T1000 (cell line): ENCODE results near the gene KCTD17.

Source experiments
- DNase-seq: peaks from one replicate; lab custom pipeline; 2025; ENCODE audit warnings: mixed read lengths; lab: John Stamatoyannopoulos, UW

The KCTD17 gene

GRCh38 chr22:37043209-37043827, 8.2 kb upstream of the KCTD17 start:
- DNase-seq, result no peak

- no peak for DNase-seq
Observed at GRCh38 chr22:37043828-37044538, 7.6 kb upstream of the KCTD17 start.

DNA sequence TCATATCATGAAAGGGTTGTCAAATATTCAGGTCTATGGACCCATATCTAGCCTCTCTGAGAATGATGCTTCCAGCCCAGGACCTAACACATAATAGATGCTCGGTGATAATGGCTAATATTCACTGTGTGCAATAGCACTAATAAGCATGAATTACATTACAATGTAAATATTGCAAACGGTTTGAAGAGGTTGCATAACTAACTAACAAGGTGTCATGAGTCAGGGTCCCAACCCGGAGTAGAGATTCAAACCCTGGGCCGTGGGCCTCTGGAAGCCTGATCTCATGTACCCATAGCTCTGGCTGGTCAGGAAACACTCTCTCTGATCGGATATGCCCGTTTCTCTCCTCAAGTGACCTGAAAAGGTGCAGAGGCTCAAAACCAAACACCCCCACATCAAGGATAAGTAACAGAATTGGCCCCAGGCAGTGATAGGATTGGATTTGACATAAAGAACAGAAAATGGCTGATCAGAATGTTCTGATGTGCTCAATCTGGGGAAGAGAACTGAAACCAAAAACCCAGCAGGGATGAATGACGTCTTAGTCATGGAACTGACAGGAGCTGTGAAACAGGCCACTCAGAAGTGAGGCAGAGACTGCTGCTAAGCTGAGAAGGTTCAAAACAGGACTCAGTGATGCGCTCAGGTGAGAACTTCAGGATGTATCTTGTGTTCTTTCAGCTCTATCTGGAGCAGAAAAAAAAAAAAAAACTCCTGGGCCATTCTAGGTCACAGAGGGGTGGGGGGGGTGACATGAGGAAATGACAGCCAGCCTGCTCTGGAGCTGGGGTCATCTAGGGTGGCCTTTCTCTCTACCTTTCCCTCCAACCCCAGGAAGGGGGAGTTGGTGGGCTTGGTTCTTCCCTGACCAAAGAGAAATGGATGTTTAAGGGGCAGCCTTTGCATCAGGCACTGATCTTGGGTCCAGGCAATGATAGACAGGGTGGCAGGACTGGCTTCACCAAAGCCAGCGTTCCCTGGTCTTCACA, 6.6 kb upstream of the KCTD17 start:
- no peak for DNase-seq

DNA sequence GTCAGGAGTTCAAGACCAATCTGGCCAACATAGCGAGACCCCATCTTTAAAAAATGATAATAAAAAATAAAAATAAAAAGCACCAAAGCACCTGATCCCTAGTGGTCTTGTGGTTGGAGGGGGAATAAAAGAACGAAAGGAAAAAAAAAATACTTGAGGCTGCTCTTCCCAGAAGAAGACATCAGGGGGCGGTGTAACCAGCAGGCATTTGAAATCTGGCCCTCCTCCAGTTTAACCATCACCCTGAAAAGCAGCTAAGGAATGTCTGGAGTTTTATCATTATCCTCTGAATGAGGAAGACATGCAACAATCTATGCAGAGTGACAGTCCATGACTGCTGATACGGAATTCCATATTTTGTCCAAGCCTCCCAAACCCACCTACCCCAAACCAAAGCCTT, 5.6 kb upstream of the KCTD17 start:
- DNase-seq, result no peak

DNA sequence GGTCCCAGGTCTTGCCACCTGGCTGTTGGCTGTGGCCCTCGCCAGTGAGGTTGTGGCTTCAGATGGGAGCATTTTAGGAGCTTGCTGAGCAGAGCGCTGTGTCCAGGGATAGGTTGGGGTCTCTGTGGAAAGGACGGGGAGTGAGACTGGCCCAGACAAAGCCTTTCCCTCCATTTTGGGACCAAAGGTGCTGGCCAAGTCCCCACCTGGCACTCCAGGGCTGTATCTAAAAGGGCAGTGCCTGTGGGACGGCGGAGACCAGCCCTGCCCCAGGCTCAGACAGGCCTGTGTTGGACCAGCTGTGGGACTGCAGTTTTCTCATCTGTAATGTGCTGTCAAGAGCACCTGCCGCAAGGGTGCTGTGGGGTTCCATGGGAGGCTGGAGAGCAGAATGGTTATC, 5.0 kb upstream of the KCTD17 start:
- DNase-seq, result no peak

- no peak for DNase-seq
Observed at GRCh38 chr22:37047006-37047405, 4.5 kb upstream of the KCTD17 start.

DNA sequence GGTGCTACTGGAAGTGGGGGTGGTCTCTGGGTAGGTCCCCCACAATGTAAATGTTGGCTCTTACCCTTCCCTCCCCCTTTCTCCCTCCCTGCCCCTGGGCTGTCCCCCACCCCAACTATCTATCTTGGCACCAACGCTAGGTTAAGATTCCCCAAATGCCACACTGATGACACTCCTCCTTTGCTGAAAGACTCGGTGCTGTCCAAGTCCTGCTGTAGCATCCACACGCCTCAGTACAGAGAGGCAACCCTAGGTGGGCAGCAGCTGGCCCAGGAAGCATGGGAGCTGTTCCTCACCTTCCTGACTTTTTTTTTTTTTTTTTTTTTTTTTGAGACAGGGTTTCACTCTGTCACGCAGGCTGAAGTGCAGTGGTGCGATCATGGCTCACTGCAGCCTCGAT, 3.4 kb upstream of the KCTD17 start:
- DNase-seq, result no peak

DNA sequence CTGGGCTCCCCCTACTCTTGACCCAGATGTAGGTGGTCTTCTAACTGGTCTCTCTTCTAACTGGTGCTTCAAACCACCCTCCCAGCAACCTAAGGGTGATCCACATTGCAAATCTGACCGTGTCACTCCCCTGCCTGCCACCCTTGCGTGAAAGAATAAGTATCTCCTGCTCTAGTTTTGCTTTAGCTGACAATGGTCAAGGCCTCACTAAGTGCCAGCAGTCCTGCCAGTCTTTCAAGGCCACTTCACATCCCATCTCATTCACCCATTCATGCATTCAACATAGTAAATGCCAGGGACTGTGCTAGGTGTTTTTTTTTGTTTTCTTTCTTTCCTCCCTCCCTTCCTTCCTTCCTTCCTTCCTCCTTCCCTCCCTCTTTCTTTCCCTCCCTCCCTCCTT, 2.3 kb upstream of the KCTD17 start:
- DNase-seq, result no peak

GRCh38 chr22:37050913-37051312, 629 bp upstream of the KCTD17 start:
- no peak for DNase-seq

DNA sequence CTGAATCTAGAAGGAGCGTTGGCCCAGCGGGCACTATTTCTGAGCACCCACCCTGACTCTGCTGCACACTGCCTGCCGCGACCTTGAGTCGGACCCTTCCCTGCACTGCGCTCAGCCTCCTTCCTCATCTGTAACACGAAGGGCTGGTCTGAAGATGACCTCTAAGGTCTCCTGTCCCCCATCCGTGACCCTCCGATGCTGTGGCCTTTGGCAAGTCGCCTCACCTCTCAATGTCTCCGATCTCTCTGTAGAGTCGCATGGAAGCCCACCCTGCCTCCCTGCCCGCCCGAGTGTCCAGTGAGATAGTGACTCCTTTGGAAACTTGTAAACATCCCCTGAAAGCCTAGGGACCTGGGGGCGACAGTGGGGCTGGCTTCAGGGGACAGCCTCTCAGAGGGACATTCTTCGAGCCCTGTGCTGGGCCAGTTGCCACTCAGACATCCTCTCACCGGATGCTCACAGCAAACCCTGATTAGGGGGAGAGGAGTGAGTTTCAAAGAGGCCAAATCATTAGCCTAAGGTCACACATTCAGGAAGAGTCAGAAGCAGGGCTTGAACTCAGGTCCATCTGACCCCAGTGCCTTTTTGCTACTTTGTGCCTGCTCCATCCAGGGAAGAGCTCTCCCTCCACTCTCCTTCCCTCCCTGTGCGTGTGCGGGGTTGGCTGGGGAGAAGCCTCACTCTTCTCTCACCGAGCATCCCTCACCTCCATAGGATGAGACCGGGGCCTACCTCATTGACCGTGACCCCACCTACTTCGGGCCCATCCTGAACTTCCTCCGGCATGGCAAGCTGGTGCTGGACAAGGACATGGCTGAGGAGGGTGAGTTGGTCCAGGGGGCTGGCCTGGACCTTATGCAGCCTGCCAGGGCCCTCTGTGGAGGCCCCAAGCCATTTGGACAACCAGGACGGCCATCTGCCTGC, 1.1 kb downstream of the KCTD17 start:
- DNase-seq, result no peak

DNA sequence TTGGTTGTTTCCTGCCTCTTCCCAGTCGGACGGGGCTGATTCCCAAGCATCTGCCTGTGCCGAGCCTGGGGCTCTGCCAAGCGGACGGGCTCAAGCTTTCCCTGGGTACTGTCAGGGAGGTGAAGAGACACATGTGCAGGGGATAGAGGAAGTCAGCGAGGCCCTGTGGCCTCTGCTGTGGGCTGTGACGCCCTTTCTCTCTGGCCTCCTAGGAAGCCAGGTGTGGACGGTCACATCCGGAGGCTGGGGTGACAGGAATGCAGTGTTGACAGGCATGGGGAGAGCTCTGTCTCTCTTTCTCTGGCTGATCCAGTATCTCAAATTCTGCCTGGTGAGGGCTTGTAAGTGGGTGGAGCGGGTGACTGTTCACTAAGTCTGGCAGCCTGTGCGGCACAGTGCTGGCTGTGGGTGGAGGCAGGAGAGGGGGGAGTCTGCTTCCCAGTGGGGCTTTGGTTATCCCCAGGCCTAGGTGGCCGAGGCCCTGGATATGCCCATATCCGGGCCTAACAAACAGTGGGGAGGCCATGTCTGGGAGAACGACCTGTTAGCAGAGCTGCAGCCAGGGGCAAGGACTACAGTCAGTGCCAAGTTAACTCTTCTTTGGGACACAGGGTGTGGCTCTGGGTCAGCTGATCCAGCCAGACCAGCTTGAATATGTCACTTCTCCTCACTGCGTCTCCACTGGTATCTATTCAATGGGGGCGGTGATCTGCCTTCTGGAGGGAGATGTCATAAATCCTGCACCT, 1.9 kb downstream of the KCTD17 start:
- no peak for DNase-seq

DNA sequence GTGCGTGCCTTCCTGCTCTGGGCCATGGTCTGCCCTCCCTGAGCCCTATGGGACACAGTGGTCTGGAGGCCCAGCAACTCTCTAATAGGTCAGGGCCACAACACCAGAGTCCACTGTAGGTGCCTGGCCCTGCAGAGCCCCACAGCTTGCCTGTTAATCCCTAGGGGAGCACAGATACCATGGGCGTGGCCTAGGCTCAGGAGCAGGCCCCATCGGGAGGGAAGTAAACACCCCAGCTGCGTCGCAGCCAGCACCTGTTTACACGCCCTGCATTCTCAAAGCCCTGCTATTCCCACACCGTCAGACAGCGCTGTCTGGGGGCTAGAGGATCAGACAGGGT, 2.5 kb downstream of the KCTD17 start:
- no peak for DNase-seq

- no peak for DNase-seq
Observed at GRCh38 chr22:37054600-37055365, 3.2 kb downstream of the KCTD17 start.

DNA sequence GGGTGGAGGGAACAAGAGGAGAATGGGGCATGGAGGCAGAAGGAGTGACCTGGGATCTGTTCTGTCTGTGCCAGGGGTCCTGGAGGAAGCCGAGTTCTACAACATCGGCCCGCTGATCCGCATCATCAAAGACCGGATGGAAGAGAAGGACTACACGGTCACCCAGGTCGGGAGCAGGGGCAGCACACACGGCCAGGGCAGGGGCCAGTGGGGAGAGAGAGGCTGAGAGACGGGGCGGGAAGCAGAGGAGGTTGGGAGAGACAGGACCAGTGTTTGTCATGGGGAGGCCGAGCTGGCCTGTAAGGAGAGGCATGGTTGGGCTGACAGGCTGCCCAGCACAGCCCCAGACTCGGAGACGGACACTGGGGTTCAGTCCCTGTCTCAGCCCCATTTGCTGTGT, 4.7 kb downstream of the KCTD17 start:
- DNase-seq, result no peak

DNA sequence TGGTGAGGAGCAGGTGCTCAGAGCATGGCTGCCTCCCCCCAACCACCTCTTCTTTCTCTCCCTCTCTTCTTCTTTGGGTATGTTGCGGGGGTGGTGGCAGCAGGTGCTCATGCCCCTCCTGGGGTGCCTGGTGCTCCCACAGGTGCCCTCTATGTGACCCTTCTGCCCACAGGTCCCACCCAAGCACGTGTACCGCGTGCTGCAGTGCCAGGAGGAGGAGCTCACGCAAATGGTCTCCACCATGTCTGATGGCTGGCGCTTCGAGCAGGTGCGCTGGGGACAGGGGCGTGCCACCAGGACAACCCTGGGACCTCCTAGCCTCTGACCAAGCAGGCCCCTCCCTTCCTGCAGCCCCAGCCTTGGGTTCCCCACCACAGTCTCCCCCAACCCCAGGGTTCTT, 5.7 kb downstream of the KCTD17 start:
- DNase-seq, result no peak

DNA sequence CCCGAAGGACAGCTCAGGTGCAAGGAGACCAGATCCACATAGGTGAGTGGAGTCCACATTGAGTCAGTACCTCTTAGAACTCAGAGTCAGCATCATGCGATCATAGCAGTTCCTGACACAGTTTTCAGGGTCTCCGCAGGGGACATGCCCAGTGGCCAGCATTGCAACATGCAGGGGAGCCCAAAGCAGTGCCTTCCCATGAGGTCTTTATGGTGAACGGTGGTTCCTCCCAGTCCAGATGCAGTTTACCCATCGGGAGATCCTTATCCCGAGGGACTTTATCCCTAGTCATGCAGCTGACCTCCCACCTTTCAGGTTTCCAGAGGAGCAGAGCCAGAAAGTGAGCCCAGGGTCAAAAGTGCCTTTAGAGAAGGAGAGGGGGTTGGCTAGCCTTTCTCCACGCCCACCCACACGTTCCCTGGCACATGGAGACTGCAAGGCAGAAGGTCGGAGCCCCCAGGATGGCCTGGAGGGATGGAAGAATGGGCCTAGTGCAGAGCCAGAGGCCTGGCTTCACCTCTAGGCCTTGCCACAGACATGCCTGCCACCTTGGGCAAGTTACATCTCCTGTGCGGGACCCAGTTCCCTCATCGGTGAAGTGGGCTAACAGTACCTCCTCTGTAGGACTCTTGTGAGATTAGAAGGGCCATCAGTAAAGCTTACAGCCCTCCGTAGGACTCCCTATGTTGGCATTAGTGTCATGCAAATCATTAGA, 6.4 kb downstream of the KCTD17 start:
- no peak for DNase-seq

- DNase-seq, result no peak
Observed at GRCh38 chr22:37058917-37059701, 7.6 kb downstream of the KCTD17 start.

- DNase-seq, result no peak
Observed at GRCh38 chr22:37059876-37060449, 8.4 kb downstream of the KCTD17 start.
